ENCODE data around the gene LEMD3.
A peak's percentile ranks its signal among the peaks of the same experiment; 100 is the strongest.

Gene LEMD3

DNA sequence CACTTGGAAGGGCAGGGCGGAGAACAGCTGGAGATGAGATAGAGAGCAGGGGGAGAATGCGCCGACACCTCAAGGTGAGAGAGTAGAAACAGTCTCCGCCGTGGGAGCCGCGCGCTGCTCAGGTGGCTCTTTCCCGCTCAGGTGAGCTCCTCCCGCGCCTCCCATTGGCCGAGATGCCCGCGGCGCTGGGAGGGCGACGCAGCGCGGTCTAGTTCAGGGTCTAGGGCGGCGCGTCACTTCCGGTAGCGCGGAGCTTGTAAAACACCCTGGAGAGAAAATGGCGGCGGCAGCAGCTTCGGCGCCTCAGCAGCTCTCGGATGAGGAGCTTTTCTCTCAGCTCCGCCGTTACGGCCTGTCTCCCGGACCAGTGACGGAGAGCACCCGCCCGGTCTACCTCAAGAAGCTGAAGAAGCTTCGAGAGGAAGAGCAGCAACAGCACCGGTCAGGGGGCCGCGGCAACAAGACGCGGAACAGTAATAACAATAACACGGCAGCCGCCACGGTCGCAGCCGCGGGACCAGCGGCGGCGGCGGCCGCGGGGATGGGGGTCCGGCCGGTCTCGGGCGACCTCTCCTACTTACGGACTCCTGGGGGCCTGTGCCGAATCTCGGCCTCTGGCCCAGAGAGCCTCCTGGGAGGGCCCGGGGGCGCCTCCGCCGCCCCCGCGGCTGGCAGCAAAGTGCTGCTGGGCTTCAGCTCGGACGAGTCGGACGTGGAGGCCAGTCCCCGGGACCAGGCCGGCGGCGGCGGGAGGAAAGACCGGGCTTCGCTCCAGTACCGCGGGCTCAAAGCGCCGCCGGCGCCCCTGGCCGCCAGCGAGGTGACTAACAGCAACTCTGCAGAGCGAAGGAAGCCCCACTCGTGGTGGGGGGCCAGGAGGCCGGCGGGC is at the start of gene LEMD3:
TSS of gene LEMD3 (plus strand) at position 264 of the 889 bp plus-strand sequence. CDS start at position 278, 14 bp downstream.
- DNase-seq, result peak; percentile 95

DNA sequence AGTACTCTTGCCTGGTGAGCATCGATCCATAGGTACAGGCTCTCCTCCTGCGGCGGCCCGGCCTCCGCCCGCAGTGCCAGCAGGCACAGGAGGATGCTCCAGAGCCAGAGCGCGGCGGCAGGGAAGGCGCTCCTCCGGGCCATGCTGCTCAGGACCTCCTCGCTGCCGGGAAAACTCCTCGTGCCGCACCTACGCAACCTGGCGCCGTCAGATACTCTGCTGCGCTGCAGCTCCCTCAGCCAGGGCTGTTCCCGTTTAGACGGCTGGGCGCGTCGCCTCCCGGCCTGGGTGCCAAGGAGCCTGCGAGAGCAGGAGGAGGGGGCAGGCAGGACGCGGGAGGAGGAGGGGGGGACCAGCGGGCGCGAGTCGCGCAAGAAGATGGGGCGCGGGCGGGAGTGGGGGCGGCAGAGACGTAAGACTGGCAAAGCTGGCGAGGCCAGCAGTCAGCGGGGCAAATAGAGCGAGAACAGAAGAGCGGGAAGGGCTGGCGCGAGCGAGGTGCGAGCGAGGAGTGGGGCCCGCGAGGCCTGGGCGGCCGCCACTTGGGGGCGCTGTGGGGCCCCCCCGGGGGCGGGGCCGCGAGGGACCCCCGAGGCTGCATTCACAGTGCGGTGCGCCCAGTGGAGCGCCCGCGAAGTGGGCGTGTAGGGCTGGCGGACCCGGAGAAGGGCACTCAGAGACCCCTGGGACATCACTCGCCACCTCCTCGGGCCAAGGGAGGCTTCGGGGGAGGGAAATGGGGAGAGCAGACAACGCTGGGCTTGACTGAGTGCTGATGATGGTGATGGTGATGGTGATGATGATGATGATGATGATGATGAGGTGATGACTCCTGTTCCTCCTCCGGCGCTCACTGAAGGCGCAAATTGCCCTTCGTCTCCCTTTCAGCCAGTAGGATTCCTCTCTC is 48.1 kb upstream of the LEMD3 start, which contains the start of gene WIF1:
TSS of gene WIF1 (minus strand) at position 257 of the 907 bp plus-strand sequence. CDS start at position 143, 114 bp downstream.
- peak; percentile 74 for DNase-seq

DNA sequence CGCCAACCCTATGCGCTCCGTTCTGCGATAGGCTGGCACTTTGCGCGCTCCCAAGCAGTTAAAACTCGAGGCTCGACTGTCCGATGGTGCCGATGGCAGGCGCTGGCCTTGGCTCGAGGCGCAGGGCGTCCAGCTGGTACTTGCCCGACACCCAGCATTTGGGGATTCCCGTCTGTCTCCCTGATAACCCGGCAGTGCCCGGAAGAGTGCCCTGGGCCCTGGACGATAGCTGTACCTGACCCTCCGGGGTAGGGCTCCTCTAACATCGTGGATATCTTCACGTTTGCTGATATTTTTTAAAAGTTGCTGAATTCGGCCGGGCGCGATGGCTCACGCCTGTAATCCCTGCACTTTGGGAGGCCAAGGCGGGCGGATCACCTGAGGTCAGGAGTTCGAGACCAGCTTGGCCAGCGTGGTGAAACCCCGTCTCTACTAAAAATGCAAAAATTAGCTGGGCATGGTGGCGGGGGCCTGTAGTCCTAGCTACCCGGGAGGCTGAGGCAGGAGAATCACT is 47.4 kb upstream of the LEMD3 start:
- DNase-seq, result no peak

DNA sequence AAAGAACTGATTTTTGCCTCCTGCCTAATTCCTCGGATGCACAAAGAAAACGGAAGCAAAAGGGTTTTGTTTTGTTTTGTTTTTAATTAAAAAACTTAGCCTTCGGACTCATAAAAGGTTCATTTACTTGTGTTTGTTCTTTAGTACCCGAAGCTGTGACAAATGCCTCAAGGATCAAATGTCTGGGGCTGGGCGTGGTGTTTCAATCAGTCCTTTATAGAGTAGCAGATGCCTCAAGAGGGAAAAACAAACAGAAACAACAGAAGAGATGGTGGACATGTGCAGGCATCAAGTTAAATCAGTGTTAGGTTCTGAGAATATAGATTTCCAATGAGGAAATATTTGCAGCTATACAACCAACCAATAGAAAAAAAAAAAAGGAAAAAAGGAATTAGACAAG is 46.7 kb upstream of the LEMD3 start:
- no peak for DNase-seq

DNA sequence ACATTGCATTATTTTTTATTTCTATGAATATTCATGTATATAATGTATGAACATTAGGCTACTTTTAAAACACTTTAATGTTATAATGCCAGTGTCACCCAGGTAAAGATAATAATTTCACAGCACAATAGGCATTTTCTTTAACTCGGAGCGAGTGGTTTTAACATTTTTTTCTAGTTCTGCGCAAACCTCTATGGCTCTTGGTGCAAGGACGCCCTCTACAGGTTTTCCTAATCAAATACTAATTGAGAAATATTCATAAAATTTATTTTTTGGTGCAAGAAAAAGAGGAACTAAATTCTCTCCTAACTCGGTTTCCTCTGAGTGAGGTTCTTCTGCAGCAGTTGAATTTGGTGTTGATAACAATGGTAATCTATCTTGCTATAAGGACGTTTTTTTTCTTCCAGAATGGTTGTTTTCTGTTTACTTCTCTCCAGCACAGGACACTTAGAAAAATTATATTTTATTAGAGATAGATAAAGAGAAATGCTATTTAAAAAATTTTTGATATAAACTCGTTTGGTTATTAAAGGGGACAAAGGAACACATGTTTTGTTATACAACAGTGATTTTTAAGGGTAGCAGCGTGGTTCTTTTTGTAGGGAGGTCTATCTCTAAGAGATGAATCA is 45.8 kb upstream of the LEMD3 start:
- DNase-seq, result no peak

DNA sequence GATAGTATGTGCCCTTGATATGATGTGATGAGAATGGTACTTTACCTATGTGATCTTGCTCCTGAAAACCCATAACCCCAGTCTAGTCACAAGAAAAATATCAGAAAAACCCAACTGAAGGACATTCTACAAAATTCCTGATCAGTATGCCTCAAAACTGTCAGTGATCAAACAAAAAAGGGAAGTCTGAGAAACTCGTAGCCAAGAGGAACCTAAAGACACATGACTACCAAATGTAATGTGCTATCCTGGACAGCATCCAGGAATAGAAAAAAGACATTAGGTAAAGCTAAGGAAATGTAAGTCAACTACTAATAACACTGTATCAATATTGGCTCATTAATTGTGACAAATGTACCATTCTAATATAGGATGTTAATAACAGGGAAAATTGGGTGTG is 44.1 kb upstream of the LEMD3 start:
- no peak for DNase-seq

DNA sequence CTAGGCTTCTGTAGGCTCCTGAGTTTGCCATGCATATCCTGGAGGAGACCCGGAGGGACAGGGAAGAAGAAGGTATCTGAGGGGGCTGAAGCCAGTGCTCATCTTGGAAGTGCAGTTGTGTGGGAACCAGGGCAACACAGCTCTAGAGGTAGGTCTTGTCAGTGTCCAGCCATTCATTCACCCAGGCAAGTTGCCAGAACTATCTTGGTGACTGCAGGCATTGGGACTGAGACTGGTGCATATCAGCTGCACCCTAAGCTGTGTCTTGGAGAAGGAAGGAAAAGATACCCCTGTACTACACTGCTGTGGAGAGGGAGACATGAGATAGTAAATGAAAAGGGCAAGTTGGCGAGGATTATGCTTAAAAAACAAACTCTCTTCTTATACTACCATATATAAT is 43.4 kb upstream of the LEMD3 start:
- DNase-seq, result no peak

DNA sequence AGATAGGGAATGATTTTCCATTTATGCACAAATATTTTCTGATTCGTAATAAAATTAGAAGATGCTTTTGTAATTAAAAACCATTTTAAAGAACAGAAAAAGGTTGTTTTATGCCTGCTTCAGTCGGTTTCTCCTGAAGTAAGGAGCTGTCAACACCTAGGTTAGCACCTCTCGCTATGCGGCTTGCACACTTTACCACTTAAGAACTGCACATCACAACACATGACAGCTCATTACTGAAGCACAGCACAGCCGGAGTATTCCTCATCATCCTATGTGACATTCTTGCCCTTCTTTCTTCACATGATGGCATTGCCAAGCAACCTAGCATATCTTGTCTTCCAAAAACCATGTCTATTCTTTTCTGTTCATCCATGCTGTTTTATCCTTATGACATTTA is 42.9 kb upstream of the LEMD3 start:
- DNase-seq, result no peak

DNA sequence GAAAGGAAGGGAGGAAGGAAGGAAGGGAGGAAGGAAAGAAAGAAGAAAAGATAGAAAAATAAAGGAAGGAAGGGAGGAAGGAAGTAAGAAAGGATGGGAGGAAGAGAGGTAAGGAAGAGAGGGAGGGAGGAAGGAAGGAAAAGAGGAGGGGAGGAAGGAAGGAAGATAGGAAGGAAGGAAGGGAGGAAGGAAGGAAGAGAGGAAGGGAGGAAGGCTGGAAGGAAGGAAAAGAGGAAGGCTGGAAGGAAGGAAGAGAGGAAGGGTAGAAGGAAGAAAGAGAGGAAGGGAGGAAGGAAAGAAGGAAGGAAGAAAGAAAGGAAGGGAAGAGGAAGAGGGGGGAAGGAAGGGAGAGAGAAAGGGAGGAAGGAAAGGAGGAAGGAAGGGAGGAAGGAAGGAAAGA is 35.5 kb upstream of the LEMD3 start:
- DNase-seq, result no peak

DNA sequence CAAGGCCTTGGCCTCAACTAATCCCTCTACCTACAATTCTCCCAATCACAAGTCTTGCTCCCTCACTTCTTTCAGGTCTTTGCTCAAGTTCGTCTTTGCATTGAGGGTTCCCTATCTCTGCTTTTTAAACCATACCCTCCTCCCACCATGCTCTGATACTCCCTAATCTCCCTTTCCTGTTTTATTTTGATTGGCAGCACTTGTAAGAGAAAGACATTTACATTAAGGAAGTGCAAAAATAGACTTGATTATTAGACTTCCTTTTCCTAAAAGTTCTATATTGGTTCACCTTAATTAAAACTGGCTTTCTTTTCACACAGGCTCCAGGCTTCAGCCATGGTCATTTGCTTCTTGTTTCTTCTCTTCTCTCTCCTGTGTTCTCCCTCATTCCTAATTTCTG is 30.0 kb upstream of the LEMD3 start:
- DNase-seq, result no peak

DNA sequence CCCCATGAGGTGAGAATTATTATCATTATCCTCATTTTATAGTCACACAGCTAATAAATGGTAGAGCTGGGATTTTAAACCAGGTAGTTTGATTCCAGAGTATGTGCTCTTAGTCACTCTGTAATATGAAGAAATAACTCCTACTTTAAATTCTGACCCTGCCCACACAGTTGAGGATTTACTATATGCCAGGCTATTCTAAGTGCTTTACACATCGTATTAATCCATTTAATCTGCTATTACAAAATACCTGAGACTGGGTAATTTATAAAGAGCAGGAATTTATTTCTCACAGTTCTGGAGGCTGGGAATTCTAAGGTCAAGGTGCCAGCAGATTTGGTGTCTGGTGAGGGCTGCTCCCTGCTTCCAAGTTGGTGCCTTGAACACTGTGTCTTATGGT is 28.6 kb upstream of the LEMD3 start:
- no peak for DNase-seq

DNA sequence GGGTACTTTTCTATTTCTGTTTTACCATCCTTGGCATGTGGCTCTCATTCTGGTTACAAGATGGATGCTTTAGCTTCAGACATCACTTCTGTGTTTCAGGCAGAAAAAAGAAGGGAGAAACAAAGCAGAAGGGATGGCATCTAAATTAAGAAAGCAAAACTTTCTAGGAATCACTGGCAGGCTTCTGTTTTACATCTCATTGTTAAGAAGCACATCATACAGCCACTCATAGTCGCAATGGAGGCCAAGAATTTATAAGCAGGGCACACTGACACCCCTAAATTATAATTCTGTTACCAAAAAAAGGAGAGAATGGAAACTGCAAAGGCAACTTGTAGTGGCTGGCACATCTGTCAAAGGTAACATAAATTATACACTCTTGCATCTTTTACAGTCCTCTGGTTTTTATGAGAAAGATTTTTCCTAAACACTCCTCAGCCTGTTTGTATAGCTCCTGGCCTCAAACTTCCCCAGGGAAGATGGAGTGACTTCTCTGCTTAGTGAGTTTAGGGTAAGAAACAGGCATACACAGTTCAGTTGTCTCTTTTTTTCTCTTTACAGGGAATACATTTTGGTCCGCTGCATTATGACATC is 22.0 kb upstream of the LEMD3 start:
- DNase-seq, result no peak

DNA sequence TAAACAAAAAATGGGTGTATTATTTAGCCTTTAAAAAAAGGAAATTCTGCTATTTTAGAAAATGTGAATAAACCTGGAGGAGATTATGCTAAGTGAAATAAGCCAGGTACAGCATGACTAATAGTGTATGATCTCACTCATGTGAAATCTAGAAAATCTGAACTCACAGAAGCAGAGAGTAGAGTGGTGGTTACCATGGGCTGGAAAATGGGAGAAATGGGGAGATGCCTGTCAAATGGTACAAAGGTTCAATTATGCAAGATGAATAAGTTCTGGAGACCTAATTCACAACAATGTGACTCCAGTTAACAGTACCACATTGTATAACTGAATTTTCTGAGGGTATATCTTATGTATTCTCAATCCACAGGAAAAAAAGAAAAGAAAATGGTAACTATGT is 17.4 kb upstream of the LEMD3 start:
- no peak for DNase-seq

DNA sequence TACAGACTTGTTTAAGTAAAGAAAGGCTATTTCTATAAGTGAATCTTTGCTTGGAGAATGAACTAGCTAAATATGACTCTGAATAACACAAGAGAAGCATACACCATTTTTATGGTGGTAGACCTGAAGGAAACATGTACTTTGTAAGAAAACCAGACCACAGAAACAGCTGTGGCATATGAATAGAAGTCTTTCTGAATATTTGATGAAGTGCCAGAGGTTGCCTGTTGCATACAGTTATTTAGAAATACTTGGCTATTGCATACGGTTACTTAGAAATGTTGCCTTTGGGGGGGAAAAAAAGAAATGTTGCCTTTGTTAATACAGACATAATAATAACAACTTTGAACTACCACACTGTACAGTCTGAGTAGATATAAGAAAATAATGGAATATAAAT is 16.8 kb upstream of the LEMD3 start:
- no peak for DNase-seq

DNA sequence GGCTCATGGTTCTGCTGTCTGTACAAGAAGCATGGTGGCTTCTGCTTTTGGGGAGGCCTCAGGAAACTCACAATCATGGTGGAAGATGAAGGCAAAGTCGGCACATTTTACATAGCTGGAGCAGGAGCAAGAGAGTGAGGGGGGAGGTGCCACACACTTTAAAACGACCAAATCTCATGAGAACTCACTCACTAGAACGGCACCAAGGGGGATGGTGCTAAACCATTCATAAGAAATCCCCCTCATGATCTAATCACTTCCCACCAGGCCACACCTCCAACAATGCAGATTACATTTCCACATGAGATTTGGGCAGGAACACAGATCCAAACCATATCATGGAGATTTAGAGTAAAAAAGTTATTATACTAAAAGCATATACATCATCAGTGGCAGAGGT is 13.6 kb upstream of the LEMD3 start:
- no peak for DNase-seq

DNA sequence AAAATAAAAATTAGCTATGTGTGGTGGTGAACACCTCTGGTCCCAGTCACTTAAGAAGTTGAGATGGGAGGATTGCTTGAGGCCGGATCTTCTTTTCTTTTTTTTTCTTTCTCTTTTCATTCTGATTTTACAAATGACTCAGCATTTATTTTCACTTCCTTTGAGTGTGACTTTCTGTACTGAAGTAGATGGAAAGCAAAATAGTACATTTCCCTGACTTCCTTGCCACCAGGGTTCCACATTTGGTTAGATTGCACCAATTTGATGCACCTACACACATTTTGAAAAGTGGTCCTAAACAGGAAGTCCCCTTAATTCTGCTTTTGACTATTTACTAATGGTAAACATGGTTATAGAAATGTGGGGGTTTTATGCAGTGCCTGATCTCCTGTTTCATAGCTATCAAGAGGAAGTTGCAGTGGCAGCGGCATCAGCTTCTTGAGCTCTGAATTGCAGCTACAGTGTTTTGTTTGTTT is 13.0 kb upstream of the LEMD3 start:
- no peak for DNase-seq

DNA sequence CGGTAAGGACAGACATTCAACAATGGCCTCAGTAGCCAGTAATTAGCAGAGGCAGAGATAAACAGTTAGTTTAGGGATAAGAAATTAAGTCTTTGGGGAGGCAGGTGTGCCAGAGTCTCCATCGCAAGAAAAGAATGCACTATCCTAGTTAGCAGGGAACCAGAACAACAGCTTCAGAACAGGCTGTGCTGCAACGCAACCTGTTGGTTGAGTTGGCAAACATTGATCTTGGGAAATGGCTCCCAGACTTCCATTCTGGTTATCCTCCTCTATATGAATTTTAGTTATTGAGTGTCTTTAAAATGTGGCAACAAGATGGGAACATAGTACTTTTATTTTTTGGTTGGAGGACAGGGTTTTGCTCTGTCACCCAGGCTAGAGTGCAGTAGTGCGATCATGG is 12.3 kb upstream of the LEMD3 start:
- DNase-seq, result no peak

DNA sequence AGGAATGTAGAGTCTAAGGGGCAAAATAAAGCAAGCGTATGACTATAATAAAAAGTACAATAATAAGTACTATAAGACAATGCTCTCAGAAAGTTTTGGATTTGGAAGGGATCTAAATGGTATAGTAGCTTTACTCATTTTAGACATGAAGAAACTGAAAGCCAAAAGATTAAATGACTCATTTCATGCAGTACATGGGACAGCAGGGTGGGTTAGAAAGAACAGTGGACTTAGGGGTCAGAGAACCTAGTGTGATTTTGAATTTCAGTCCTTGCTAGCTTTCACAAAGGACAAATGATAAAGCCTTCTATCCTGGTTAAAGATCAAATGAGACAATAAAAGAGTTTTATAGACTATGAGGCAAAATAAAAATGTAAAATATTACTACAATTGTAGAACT is 6.8 kb upstream of the LEMD3 start:
- no peak for DNase-seq

DNA sequence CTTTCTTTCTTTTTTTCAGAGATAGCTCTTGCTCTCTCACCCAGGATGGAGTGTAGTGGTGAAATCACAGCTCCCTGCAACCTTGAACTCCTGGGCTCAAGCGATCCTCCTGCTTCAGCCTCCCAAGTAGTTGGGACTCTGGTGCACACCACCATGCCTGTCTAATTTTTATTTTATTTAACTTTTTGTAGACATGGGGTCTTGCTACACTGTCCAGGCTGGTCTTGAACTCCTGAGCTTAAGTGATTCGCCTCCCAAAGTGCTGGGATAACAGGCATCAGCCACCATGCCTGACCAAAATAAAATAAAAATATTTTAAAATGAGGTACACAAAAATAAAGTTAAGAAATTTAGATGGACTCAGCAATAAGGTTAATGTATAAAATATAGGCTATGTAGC is 5.1 kb upstream of the LEMD3 start:
- no peak for DNase-seq

DNA sequence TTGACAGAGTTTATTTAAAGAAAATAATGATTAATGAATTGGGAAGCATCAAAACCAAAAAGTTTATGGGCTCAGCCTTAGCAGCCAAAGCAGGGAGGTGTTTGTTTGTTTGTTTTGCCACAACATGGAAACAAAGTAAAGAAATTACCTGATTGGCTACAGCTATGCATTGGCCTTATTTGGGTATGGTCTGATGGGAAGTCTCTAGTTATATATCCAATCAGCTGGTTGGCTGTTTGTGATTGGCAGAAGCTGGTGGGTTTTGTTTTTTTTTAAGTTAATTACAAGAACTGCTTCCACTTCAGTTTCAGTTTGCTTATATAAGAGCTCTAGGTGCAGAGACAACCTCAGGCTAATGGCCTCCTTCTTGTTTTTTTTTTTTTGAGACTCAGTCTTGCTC is 4.6 kb upstream of the LEMD3 start:
- DNase-seq, result no peak

DNA sequence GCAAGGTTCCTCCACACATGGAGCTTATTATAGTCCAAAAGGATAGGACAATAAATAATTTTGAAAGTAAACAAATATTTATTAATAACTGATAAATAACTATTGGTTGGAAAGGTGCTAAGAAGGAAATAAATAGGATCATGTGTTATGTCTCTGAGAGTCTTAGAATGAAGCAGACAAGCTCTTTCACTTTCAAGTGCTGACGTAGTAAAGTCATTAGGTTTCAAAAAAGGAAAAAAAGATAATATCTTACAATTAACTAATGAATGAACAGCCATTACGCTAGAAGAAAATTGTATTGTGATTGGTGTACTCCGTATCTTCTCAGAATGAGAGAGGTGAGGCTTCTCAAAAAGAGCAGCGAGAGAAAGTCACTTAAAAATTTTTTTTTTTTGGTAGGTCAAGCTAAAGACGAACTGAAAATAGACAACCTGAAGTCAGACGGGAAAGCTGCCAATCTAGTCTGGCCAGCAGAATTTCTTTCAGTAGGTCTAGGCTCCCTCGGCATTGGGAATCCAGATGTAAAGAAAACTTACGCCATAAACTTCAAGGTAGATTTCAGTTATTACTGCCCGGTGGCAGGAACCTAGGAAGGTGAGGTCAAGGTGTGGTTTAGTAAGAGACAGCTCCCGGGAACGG is 583 bp upstream of the LEMD3 start:
- DNase-seq, result no peak

Data from activated CD8-positive, alpha-beta memory T cell treated with anti-CD3 and anti-CD28 coated beads, Interleukin-2, amount 50 U/mL, for 48 hours (primary cell).